GM18517 (cell line): ENCODE data around the gene SUN5.

Experiments
- ATAC-seq: cut with Tn5 transposase; IDR thresholded peaks from one replicate; pipeline ENCODE4 v1.9.1; 2021; ENCODE audit warnings: mild to moderate bottlenecking, moderate library complexity; ENCODE audit not compliant: unreplicated experiment

The SUN5 gene

GRCh38 chr20:33026779-33027759 lies 22.8 kb upstream of the SUN5 start:
- ATAC-seq = no peak

DNA sequence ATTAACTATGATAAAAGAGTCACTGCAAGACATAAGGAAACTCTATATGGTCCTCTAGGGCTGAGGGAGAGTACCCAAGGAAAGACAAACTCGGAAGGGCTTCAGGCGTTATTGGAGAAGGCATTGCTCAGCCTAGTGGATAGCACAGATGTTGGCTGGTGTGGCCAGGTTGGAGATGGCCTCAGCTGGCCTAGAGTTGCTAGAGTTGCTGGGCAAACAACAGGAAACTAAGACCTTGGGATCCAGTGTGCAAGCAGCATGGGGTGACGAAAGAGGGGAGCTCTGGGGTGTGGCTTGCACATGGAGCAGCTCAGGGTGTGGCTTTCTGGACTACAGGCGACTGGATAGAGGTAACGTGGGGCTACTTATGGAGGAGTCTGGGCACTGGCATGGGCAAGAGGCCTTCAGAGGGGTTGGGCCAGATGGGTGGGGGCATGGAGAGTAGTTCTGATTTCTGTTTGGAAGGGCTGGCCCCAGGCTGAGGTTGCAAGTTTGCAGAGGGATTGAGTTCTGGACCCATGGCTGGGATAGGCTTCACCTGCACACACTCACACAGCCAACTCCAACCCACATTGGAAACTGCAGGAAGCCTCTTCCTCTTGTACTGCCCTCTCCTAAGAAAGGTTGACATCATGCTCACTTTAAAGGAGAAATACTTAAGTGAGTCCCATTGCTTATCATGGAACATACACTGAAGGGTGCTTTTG lies 22.0 kb upstream of the SUN5 start:
- ATAC-seq = no peak

DNA sequence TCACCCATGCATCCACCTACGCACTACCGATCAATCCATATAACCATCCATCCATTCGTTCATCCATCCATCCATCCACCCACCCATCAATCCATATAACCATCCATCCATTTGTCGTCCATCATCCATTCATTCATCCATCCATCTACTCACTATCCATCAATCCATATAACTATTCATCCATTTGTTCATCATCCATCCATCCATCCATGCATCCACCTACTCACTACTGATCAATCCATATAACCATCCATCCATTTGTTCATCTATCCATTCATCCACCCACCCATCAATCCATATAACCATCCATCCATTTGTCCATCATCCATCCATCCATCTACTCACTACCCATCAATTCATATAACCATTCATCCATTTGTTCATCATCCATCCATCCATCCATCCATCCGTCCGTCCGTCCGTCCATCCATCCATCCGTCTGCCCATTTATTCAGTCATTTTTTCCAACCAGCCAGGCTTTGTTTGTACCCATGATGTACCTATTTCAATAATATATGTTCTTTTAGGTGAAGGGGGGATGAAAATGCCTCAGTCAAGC lies 21.2 kb upstream of the SUN5 start:
- no peak for ATAC-seq

GRCh38 chr20:33024609-33025317 lies 20.5 kb upstream of the SUN5 start:
- no peak for ATAC-seq

- no peak for ATAC-seq
Measured at GRCh38 chr20:33024243-33024560, 20.0 kb upstream of the SUN5 start.

GRCh38 chr20:33023439-33024242 lies 19.4 kb upstream of the SUN5 start:
- no peak for ATAC-seq

DNA sequence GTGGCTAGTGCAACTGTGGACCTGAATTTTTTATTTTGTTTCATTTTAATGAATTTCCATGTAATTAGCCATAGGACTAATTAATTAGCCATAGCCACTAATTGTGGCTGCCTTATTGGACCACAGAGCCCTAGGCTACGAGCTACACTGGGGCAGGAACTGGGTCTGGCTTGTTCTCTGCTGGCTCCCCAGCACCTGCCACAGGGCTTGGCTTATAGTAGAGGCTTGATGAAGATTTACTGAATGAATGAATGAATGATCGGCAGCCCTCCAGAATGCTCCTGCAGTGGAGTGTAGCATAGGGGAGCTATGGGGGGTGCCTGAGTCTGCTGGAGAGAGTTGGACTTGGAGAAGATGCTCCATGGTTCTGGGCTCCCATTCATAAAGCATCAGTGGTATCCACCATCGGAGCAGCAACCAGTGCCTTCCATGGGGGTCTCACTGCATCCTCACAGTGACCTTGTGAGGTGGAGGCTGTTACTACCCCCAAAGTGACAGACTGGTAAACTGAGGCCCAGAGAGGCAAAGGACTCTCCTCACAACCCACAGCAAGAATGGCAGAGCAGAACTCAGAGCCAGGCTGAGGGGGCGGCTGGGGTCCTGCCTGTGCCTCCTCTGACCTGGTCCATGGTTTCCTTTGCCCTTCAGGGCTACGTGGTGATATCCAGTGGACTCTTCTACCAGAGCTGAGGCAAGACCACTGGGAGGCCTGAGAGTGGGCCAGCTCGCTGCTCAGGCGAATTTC lies 18.6 kb upstream of the SUN5 start:
- no peak for ATAC-seq

GRCh38 chr20:33022289-33022688 lies 18.1 kb upstream of the SUN5 start:
- ATAC-seq = no peak

GRCh38 chr20:33021879-33022278 lies 17.6 kb upstream of the SUN5 start:
- ATAC-seq = no peak

GRCh38 chr20:33020278-33021161 lies 16.3 kb upstream of the SUN5 start:
- ATAC-seq = no peak

DNA sequence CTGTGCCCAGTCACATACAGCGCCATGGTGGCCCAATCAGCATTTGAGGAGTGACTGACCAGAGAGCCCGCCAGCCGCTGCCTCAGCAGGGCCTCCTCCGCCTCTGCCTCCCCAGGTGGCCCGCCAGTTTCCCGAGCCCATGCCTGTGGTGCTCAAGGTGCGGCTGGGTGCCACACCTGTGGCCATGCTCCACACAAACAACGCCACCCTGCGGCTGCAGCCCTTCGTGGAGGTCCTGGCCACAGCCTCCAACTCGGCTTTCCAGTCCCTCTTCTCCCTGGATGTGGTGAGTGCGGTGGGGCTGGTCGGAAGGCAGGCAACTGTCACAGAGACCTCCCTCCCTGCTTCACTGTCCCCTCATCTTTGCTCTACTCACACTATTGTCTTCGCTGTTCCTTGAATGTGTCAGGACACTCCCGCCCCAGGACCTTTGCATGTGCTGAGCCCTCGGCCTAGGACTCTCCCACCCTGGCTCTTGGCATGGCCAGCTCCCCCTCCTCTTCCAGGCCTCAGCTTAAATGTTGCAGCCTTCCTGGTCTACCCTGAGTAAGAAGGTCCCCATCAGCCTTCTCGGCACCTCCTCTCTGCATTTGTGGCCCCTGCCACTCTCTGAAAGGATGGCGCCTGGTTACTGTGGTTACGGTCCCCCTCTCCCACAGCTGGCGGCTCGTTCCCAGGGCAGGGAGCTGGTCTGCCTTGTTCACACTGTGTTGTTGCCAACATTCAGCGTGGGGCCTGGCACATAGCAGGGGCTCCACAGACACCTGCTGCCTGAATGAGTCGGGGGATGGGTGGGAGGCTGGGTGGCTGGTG lies 15.4 kb upstream of the SUN5 start:
- no peak for ATAC-seq

- ATAC-seq = no peak
Measured at GRCh38 chr20:33018169-33018931, 14.1 kb upstream of the SUN5 start.

DNA sequence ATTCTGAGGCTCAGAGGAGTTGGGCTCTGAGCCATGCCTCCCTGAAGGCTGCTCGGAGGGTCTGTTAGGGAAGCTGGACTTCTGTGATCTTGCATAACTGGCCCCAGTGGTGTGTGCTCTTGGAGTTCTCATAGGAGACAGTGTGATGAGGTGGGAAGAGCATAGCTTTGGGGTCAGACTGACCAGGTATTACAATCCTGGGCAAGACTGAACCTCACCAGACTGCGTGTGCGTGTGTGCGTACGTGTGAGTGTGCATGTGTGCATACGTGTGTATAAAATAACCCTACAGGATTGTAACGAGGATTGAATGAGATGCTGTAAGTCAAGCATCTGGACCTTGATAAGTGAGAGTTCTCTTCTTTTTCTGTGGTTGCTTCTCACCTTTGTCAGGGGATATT lies 13.3 kb upstream of the SUN5 start:
- ATAC-seq = no peak

DNA sequence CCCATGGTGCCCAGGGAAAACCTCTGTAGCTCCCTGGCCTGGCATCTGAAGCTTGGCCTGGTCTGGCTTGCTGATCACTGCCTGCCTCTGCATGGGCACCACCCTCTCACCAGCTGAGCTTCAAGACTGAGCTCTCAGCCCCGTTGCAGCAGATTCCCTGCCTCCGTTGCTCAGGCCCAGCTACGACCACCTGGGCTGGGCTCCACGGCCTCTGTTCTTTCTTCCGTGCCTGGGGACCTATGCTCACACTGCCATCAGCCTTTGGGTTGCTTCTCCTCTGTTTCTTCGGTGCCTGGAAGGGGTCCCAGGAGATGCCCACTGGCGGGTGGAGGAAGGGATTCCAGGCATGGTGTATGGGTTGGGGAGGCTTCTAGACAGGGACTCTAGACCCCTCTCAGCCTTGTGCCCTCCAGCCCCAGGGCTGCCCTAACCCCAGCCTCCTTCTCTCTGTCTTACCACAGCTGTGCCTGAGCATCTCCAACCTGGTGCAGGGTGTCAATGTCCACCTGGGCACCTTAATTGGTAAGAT lies 12.4 kb upstream of the SUN5 start:
- ATAC-seq = no peak

- no peak for ATAC-seq
Measured at GRCh38 chr20:33015700-33016580, 11.7 kb upstream of the SUN5 start.

- ATAC-seq = no peak
Measured at GRCh38 chr20:33015114-33015484, 10.9 kb upstream of the SUN5 start.
